ENCODE data around the gene ZMYND19. TPM values are rescaled to one million over a fixed set of nuclear protein-coding genes. Genes with fewer than 3 reads are reported as not detected.
"Not testable (repeated sequence)": the region's sequence is repeated elsewhere in the genome, so short reads cannot be mapped to it uniquely, and the experiment has no call there.

The ZMYND19 gene
- total RNA-seq, 1 donor from 2014 or later: 4.3 TPM

GRCh38 chr9:137605121-137606004 is 15.1 kb upstream of the ZMYND19 start, which contains the start of gene ARRDC1:
Gene ARRDC1, plus strand, starts transcription at chr9:137605686. Its CDS starts 32 bp downstream, at chr9:137605718.
- H3K4me1 ChIP-seq: peaks cover 6 to 19% of the 10 kb centered on the region in 2 donors
- H3K9me3 ChIP-seq: no peaks in the 10 kb centered on the region
- peak within 1 kb of the TSS; percentile 71 to 79 for H3K27ac ChIP-seq
- H3K36me3 ChIP-seq: no peaks in the 10 kb centered on the region
- H3K4me3 ChIP-seq: peak within 1 kb of the TSS; percentile 94 to 96
- TF ChIP-seq CTCF (IDR thresholded peaks at IDR 0.05): peak in 1 of 3 experiments; percentile 11
- DNase-seq (ENCODE audit: low spot score in 2 of 2): peak; percentile 75 to 97
- intact Hi-C loops (cut with DNase I): loop anchor here (1.0 to 10.0 kb wide), 5 partner anchors 13 to 151 kb away; partner anchors contain the start of genes DPH7, NSMF and ZMYND19
- no peaks in the 10 kb centered on the region for H3K27me3 ChIP-seq

GRCh38 chr9:137604345-137605086 is 14.2 kb upstream of the ZMYND19 start:
- no peaks in the 10 kb centered on the region for H3K9me3 ChIP-seq
- intact Hi-C loops (cut with DNase I): loop anchor here (1.0 to 10.0 kb wide), 5 partner anchors 14 to 150 kb away; partner anchors contain the start of genes DPH7, NSMF and ZMYND19
- peak overlapping the region; percentile 73 to 91 for H3K4me3 ChIP-seq
- H3K27me3 ChIP-seq: no peaks in the 10 kb centered on the region
- H3K36me3 ChIP-seq: no peaks in the 10 kb centered on the region
- peaks cover 6 to 19% of the 10 kb centered on the region in 2 donors for H3K4me1 ChIP-seq
- TF ChIP-seq CTCF (IDR thresholded peaks at IDR 0.05): no peak
- H3K27ac ChIP-seq: peak overlapping the region; percentile 66 to 67
- no peak for DNase-seq (ENCODE audit: low spot score in 2 of 2)

- H3K36me3 ChIP-seq: no peaks in the 10 kb centered on the region
- no peak for TF ChIP-seq CTCF (IDR thresholded peaks at IDR 0.05)
- no peak for DNase-seq (ENCODE audit: low spot score in 2 of 2)
- peak overlapping the region in 1 of 2 donors; percentile 66 for H3K27ac ChIP-seq
- intact Hi-C loops (cut with DNase I): loop anchor here (10.0 kb wide), 1 partner anchor 149 kb away; the partner anchor contains the start of gene NSMF
- H3K4me3 ChIP-seq: peak overlapping the region in 1 of 2 donors; percentile 91
- no peaks in the 10 kb centered on the region for H3K9me3 ChIP-seq
- no peaks in the 10 kb centered on the region for H3K27me3 ChIP-seq
- H3K4me1 ChIP-seq: peaks cover 6 to 19% of the 10 kb centered on the region in 2 donors
These were observed 13.6 kb upstream of the ZMYND19 start for GRCh38 chr9:137603879-137604278.

GRCh38 chr9:137602661-137603060 is 12.3 kb upstream of the ZMYND19 start:
- Histone ChIP-seq H3K36me3 (no peaks in the 10 kb centered on the region), H3K4me1 (peaks cover 6 to 19% of the 10 kb centered on the region in 2 donors), H3K27me3 (no peaks in the 10 kb centered on the region), H3K9me3 (no peaks in the 10 kb centered on the region), H3K4me3 (no peak overlapping the region), H3K27ac (no peak overlapping the region)
- intact Hi-C loops (cut with DNase I): loop anchor here (10.0 kb wide), 1 partner anchor 148 kb away; the partner anchor contains the start of gene NSMF
- DNase-seq (ENCODE audit: low spot score in 2 of 2): no peak
- TF ChIP-seq CTCF (IDR thresholded peaks at IDR 0.05): no peak

DNA sequence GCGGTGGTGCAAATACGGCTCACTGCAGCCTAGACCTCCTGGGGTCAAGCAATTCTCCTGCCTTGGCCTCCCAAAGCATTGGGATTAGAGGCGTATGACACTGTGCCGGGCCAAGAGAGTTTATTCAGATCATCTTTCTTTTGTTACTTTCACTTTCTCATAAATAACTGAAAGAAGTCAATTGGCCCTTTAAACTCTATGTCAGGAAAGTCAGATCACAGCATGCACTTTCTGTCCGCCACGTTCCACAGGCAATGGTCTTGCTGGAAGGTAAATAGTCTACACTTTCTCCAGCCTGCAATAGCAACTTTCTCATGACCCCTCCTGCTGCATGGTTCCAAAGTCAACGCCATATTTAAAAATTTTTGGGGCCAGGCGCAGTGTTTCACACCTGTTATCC is 8.6 kb upstream of the ZMYND19 start:
- DNase-seq (ENCODE audit: low spot score in 2 of 2): no peak
- no peak for TF ChIP-seq CTCF (IDR thresholded peaks at IDR 0.05)
- Histone ChIP-seq H3K4me1 (no peaks in the 10 kb centered on the region), H3K27ac (no peak overlapping the region), H3K27me3 (no peaks in the 10 kb centered on the region), H3K36me3 (no peaks in the 10 kb centered on the region), H3K4me3 (no peak overlapping the region), H3K9me3 (no peaks in the 10 kb centered on the region)
- intact Hi-C loops (cut with DNase I): no loop called here

DNA sequence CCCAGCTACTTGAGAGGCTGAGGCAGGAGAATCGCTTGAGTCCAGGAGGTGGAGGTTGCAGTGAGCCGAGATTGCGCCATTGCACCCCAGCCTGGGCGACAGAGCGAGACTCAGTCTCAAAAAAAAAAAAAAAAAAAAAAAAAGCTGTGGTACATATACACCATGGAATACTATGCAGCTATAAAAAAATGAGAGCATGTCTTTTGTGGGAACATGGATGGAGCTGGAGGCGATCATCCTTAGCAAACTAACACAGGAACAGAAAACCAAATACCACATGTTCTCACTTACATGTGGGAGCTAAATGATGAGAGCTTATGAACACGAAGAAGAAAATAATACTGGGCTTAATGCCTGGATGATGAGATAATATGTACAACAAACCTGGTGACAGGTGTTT is 6.3 kb upstream of the ZMYND19 start:
- H3K27me3 ChIP-seq; intact Hi-C loops (cut with DNase I): not testable (repeated sequence)

More for the DNA sequence above, 6.3 kb upstream of the ZMYND19 start:
- not testable (repeated sequence) for H3K36me3 ChIP-seq; DNase-seq (ENCODE audit: low spot score in 2 of 2); H3K4me1 ChIP-seq; H3K27ac ChIP-seq; H3K4me3 ChIP-seq; H3K9me3 ChIP-seq

Data from ascending aorta (tissue), 2 donors.